Omental fat pad (tissue), 4 donors: Measurements from ENCODE around the gene OSBPL6. TPM values are rescaled to one million over a fixed set of nuclear protein-coding genes. Genes with fewer than 3 reads are reported as not detected.

Source experiments
- ATAC-seq: fragments of 150-250 bp; one replicate; pipeline ENCODE4 v1.9.1; 2016; ENCODE audit warnings: mild to moderate bottlenecking, moderate library complexity; ENCODE audit not compliant: low FRiP score
- DNase-seq: peaks from one replicate; pipeline ENCODE4 v3.0.0-alpha.2; 2019; ENCODE audit warnings: low spot score
- CTCF ChIP-seq, 3 donors: fragments of 450-650 bp; IDR thresholded peaks; one replicate each; pipeline ENCODE4 v1.5.1; 2016 to 2017; ENCODE audit warnings: antibody characterized with exemption in 3 of 3, mild to moderate bottlenecking in 3 of 3, moderate library complexity in 2 of 3
- total RNA-seq, 4 donors: library from RNA; depleted of rRNA; stranded (reverse); fragments of >200 nt; gene quantifications; one replicate each; pipeline ENCODE4 v1.1.0, GENCODE V29; 2016

OSBPL6 gene
- total RNA-seq, 4 donors from 2014 or later: 1.1 to 2.0 (median 1.6) TPM

- TF ChIP-seq CTCF (IDR thresholded peaks at IDR 0.05): no peak
- DNase-seq (no peak), ATAC-seq (no peak)
These were observed 39.1 kb downstream of the OSBPL6 start for GRCh38 chr2:178233428-178233827.

- peak; percentile 30 for ATAC-seq
- no peak for TF ChIP-seq CTCF (IDR thresholded peaks at IDR 0.05)
- DNase-seq: no peak
These were observed 40.3 kb downstream of the OSBPL6 start for GRCh38 chr2:178234648-178235047.

- DNase-seq (no peak), ATAC-seq (no peak)
- no peak for TF ChIP-seq CTCF (IDR thresholded peaks at IDR 0.05)
These were observed 43.3 kb downstream of the OSBPL6 start for GRCh38 chr2:178237488-178238153.

GRCh38 chr2:178238154-178238521, 43.8 kb downstream of the OSBPL6 start:
- no peak for ATAC-seq
- no peak for DNase-seq
- TF ChIP-seq CTCF (IDR thresholded peaks at IDR 0.05): no peak

- no peak for TF ChIP-seq CTCF (IDR thresholded peaks at IDR 0.05)
These were observed 44.4 kb downstream of the OSBPL6 start for GRCh38 chr2:178238750-178239149.

GRCh38 chr2:178241844-178242551, 47.7 kb downstream of the OSBPL6 start:
- TF ChIP-seq CTCF (IDR thresholded peaks at IDR 0.05): no peak
- ATAC-seq: peak; percentile 90
- DNase-seq: no peak

More at GRCh38 chr2:178238750-178239149, 44.4 kb downstream of the OSBPL6 start:
- ATAC-seq (no peak), DNase-seq (no peak)

- ATAC-seq: no peak
- DNase-seq: no peak
- TF ChIP-seq CTCF (IDR thresholded peaks at IDR 0.05): no peak
These were observed 48.2 kb downstream of the OSBPL6 start for GRCh38 chr2:178242552-178242883.
